Ovary (tissue), 3 donors: Measurements from ENCODE around the gene PTN.

ENCODE experiments used
- CTCF ChIP-seq, 3 donors: fragments of 450-650 bp in 2 of 3; fragments of 200-600 bp in 1 of 3; IDR thresholded peaks; one replicate each; pipeline versions ENCODE4 v1.5.1 to v1.8.0; 2016 to 2022; ENCODE audit warnings: antibody characterized with exemption in 3 of 3, mild to moderate bottlenecking in 1 of 3
- POLR2A ChIP-seq: fragments of 450-650 bp; IDR thresholded peaks from one replicate; pipeline ENCODE4 v1.6.1; 2017; ENCODE audit warnings: antibody characterized with exemption, mild to moderate bottlenecking, moderate library complexity
- donor health status: DM: no; HTN: no; CAD: no.

- TF ChIP-seq POLR2A (no peak), CTCF (IDR thresholded peaks at IDR 0.05) (no peak)
These were observed 17.6 kb downstream of the PTN start for GRCh38 chr7:137325927-137326326.
